Activated naive CD4-positive, alpha-beta T cell treated with anti-CD3 and anti-CD28 coated beads, Interleukin-2, amount 10 ng/mL, durations not matched to agents 7 days and 5 days (primary cell): ENCODE results near the gene RNASEH2B.

ENCODE experiments used
- CTCF ChIA-PET: fragments of 350-600 bp; sonication (Branson Sonifier 250); formaldehyde crosslinking; loops from one replicate; lab custom pipeline; 2021; ENCODE audit warnings: antibody characterized with exemption; lab: Charles Lee
- DNase-seq: peaks from one replicate; pipeline ENCODE4 v3.0.0-alpha.2; 2020
- H3K27ac Mint-ChIP-seq: one replicate; pipeline ENCODE4 v1.8.0; 2021; ENCODE audit warnings: mild to moderate bottlenecking, moderate library complexity, mixed read lengths
- H3K27me3 Mint-ChIP-seq: one replicate; pipeline ENCODE4 v1.8.0; 2021; ENCODE audit warnings: mild to moderate bottlenecking, mixed read lengths
- H3K36me3 Mint-ChIP-seq: one replicate; pipeline ENCODE4 v1.8.0; 2021; ENCODE audit warnings: mixed read lengths
- H3K4me1 Mint-ChIP-seq: one replicate; pipeline ENCODE4 v1.8.0; 2021; ENCODE audit warnings: mixed read lengths
- H3K4me3 Mint-ChIP-seq: one replicate; pipeline ENCODE4 v1.8.0; 2021; ENCODE audit warnings: mild to moderate bottlenecking, moderate library complexity, mixed read lengths
- H3K9me3 Mint-ChIP-seq: one replicate; pipeline ENCODE4 v1.8.0; 2021; ENCODE audit warnings: mixed read lengths

Gene RNASEH2B

DNA sequence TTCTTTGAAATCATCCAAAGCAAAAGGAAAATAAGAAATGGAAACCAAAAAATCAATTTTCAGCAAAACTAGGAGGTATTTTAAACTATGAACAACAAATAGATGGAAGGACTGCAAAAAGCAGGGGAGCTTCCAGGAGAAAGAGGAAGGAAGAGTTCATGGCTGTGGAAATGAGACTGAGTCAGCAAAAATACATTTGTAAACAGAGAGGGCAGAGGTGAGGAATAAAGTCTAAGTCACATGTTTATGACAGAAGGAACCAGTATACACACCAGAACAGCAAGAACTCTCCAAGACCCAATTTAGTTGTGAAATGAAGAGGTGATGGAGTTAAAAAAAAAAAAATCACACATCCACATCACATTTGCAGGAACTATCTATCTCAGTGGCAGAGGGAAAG, 69.6 kb downstream of the RNASEH2B start:
- CTCF ChIA-PET: interaction anchor here (0.6 to 0.7 kb wide), 2 partner anchors 28 to 1455 kb away, joined by 3 read pairs; no protein-coding TSS in a partner anchor
- Mint-ChIP-seq H3K27me3 (no peaks in the 10 kb centered on the region), H3K27ac (no peak overlapping the region), H3K4me1 (no peaks in the 10 kb centered on the region), H3K9me3 (peaks cover 4% of the 10 kb centered on the region), H3K36me3 (peaks cover 38% of the 10 kb centered on the region), H3K4me3 (no peak overlapping the region)
- DNase-seq: no peak

DNA sequence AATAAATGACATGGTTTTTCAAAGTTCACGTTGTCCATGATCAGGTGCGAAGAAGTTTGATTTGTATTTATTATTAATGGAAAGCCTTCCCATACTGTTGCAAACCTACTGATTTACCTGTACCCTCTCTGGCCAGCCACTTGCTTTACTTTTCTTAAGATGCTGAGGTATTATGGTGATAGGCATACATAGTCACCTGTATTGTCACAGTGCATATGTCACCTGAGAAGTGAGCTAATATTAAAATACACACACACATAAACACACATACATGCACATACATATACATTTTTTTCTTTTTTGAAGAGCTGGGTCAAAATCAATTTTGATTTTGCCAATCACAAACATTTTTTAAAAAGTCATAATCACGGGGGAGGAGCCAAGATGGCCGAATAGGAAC, 72.1 kb downstream of the RNASEH2B start:
- H3K4me1 Mint-ChIP-seq: no peaks in the 10 kb centered on the region
- peak overlapping the region; percentile 13 for H3K4me3 Mint-ChIP-seq
- peaks cover 14% of the 10 kb centered on the region for H3K36me3 Mint-ChIP-seq
- H3K9me3 Mint-ChIP-seq: peaks cover 8% of the 10 kb centered on the region
- no peak overlapping the region for H3K27ac Mint-ChIP-seq
- no peaks in the 10 kb centered on the region for H3K27me3 Mint-ChIP-seq
- DNase-seq: no peak
- CTCF ChIA-PET: no interaction called here

DNA sequence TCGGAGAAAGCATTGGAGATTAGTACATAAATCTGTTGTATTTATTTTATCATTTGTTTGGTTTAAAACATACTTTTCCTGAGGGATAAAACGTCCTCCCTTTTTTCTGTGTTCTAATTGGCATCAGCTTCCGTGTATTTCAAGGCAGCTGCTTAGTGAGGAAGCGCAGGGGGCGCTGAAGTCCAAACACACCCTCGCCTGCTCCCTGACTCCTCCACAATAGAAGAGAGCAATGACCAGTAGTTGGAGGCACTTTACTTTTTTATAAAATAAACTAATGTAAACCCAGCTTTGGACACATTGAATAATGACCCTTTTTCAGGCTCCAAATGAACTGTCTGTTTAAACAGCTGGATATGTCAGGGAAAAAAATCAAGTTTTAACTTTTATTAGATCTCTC, 79.9 kb downstream of the RNASEH2B start:
- no peak overlapping the region for H3K27ac Mint-ChIP-seq
- no peaks in the 10 kb centered on the region for H3K36me3 Mint-ChIP-seq
- H3K4me1 Mint-ChIP-seq: peaks cover 28% of the 10 kb centered on the region
- CTCF ChIA-PET: no interaction called here
- peaks cover 3% of the 10 kb centered on the region for H3K9me3 Mint-ChIP-seq
- DNase-seq: no peak
- no peak overlapping the region for H3K4me3 Mint-ChIP-seq
- H3K27me3 Mint-ChIP-seq: no peaks in the 10 kb centered on the region

DNA sequence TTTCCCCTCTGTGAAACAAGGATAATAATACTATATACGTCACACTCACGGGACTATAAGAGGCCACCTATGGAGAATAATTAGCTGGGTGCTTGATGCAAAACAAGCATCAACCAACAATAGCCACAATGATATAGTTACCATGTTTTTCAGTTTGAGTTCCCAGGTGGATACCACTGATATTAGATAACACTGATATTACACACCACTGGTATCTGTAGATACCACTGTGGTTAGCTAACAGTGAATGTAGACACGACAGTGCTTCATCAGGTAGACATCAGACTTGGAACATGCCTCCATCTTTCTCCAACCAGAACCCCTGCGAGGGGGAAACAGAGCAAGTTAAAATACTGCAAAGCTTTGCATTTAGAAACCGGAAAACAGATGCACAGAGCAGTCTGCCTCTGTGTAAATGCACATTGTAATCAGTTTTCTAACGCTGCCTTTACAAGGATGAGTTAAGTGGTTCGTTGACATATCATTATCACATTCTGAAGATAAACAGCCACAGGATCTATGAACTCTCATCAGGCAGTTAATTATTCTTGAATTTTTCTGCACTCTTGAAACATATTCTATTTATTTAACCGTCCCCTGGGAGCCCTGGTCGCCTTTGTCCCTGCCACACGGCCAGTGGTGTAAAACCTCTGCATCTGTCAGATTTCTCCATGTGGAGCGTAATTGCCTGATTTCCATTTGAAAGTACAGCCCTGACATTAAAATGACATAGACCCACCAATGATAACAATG, 80.7 kb downstream of the RNASEH2B start:
- Mint-ChIP-seq H3K4me1 (peaks cover 28% of the 10 kb centered on the region), H3K27me3 (no peaks in the 10 kb centered on the region), H3K27ac (no peak overlapping the region), H3K4me3 (no peak overlapping the region), H3K36me3 (no peaks in the 10 kb centered on the region), H3K9me3 (peaks cover 2% of the 10 kb centered on the region)
- DNase-seq: no peak
- CTCF ChIA-PET: interaction anchor here (0.7 kb wide), 1 partner anchor 13 kb away, joined by 3 read pairs; no protein-coding TSS in a partner anchor

DNA sequence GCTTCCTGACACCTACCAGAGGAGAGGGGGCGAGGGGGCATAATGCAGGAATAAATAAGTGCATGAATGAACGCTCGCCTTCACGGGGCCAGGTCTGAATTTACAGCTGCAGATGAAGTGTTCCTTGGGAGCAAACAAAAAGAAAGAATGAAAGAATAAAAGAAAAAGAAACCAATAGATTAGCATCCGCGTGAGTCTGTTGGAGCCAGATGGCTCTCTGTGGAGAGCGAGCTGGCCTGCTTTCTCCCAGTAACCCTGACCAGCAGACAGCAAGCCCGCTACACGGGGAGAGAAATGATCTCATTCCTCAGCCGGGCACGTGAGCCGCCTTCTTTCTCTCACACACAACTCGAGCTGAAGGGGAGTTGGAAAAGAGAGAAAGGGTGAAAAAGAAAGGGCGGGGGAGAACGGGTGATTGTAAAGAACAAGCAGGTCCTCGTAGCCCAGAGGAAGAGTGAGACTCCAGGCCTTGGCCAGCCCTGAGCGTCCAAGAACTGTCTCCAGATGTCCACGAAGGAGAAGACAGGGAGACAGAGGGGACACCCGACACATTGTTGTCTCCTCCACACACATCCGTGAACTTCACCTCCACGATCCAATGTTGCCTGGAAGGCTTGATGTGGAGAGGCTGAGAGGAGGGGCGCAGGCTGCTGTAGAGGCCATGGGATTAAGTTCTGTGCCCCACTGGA, 81.4 kb downstream of the RNASEH2B start:
- CTCF ChIA-PET: interaction anchor here (0.7 kb wide), 1 partner anchor 13 kb away, joined by 3 read pairs; no protein-coding TSS in a partner anchor
- no peak for DNase-seq
- Mint-ChIP-seq H3K4me1 (peaks cover 28% of the 10 kb centered on the region), H3K27me3 (no peaks in the 10 kb centered on the region), H3K27ac (no peak overlapping the region), H3K9me3 (no peaks in the 10 kb centered on the region), H3K36me3 (no peaks in the 10 kb centered on the region), H3K4me3 (no peak overlapping the region)

DNA sequence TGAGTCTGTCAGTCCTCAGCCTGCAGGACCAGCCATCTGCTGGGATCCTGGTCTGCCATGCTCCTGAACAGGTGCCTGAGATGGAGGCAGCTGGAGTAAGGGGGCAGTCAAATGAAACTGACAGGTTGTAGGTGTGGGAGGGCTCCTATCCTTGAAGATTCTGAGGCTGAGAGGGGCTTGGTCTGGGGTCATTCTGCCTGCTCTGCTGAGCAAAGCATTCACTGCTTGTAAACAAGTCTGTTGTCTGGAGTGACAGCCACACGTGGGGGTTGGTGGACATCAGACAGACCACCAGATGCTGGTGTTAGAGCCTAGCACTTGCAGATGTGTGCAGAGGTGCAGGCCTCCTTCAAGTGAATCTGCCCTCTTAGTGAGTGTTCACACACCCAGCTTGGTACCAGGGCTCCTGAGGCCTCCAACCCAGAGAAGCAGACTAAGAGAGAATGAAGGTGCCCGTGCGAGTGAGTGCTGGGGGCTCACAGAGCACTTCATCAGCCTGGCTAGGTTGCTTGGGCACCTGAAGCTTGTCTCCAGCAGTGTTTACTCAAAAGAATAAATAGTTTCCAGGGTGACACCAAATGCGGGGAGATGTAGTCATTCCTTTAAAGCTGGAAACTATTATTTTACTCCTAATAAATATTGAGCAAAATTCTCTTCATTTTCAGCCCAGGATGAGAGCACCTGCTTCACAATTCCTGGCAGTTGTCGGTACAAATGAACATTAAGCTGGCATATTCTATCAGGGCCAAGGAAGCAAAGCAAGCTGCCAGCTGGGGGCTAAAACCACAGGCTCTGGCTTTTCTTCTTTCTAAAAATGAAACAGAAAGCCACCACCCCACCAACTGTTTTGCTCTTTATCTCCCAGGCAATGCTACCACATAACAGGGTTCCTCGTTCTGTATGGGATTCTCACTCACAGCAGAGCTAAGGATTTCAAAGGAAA, 82.3 kb downstream of the RNASEH2B start:
- peak overlapping the region; percentile 65 for H3K27ac Mint-ChIP-seq
- peaks cover under 1% of the 10 kb centered on the region for H3K27me3 Mint-ChIP-seq
- H3K9me3 Mint-ChIP-seq: no peaks in the 10 kb centered on the region
- CTCF ChIA-PET: interaction anchor here (2.0 kb wide), 1 partner anchor 77 kb away, joined by 9 read pairs; no protein-coding TSS in a partner anchor
- H3K4me3 Mint-ChIP-seq: peak overlapping the region; percentile 8
- DNase-seq: peak; percentile 65
- no peaks in the 10 kb centered on the region for H3K36me3 Mint-ChIP-seq
- peaks cover 28% of the 10 kb centered on the region for H3K4me1 Mint-ChIP-seq

DNA sequence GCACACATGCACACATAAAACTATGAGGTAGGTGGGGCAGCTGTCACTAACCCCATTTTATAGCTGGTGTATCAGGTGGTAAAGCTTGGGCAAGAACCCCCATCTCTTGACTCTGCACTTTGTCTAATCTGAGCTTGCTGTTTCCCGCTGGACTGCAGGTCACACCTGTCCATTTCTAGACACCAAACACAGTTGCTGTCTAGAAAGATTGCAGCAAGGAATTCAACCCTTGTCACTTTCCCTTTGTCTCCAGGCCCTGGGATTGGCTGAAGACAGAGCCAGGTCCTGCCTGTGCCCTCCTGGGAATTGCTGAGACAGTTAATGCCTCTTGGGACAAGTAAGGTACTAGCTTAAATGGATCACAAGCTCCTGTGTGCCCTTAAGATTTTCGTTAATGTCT, 83.8 kb downstream of the RNASEH2B start:
- CTCF ChIA-PET: interaction anchor here (2.0 kb wide), 1 partner anchor 76 kb away, joined by 9 read pairs; no protein-coding TSS in a partner anchor
- DNase-seq: no peak
- no peak overlapping the region for H3K4me3 Mint-ChIP-seq
- no peak overlapping the region for H3K27ac Mint-ChIP-seq
- no peaks in the 10 kb centered on the region for H3K36me3 Mint-ChIP-seq
- H3K4me1 Mint-ChIP-seq: peaks cover 28% of the 10 kb centered on the region
- H3K9me3 Mint-ChIP-seq: no peaks in the 10 kb centered on the region
- peaks cover 5% of the 10 kb centered on the region for H3K27me3 Mint-ChIP-seq

DNA sequence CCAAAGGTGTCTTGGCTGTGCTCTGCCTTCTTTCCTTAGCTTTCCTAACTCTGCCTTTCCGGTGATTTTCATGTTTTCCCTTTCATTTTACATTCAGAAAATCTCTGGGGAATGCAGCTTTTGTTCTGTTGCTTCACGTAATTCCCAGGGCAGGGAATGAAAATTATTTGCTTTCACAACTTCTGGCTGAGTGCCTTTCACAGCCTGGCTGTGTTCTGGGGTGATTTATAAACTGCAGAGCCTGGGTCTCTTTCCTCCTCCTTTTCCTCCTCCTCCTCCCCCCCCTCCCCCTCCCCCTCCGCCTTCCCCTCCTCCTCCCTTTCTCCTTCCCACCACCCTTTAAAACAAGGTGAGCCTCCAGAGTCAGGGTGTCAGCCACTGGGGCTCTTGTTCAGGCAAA, 84.3 kb downstream of the RNASEH2B start:
- peaks cover 28% of the 10 kb centered on the region for H3K4me1 Mint-ChIP-seq
- DNase-seq: no peak
- CTCF ChIA-PET: no interaction called here
- H3K27ac Mint-ChIP-seq: no peak overlapping the region
- H3K4me3 Mint-ChIP-seq: no peak overlapping the region
- H3K27me3 Mint-ChIP-seq: peaks cover 5% of the 10 kb centered on the region
- no peaks in the 10 kb centered on the region for H3K36me3 Mint-ChIP-seq
- H3K9me3 Mint-ChIP-seq: no peaks in the 10 kb centered on the region

DNA sequence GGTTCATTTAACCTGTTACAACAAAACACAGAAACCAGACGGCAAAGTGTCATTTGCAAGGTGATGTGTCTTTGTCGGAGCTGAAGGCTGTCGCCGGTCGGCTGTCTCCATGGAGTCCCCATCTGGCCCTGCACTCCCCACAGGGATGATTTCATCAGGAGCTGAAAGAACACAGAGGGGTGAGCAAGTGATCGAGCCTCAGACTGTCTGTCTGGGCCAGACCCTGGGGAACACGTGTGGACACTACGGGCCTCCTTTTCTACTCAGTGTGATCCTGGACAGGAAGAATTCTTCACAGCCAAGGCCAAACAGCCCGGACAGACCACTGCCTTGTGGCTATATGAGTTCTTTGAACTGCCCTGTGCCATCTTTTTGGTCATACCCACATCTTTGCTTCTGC, 85.1 kb downstream of the RNASEH2B start:
- no peak for DNase-seq
- H3K4me1 Mint-ChIP-seq: peaks cover 28% of the 10 kb centered on the region
- CTCF ChIA-PET: no interaction called here
- no peak overlapping the region for H3K4me3 Mint-ChIP-seq
- H3K27me3 Mint-ChIP-seq: peaks cover 5% of the 10 kb centered on the region
- H3K36me3 Mint-ChIP-seq: no peaks in the 10 kb centered on the region
- no peaks in the 10 kb centered on the region for H3K9me3 Mint-ChIP-seq
- no peak overlapping the region for H3K27ac Mint-ChIP-seq

DNA sequence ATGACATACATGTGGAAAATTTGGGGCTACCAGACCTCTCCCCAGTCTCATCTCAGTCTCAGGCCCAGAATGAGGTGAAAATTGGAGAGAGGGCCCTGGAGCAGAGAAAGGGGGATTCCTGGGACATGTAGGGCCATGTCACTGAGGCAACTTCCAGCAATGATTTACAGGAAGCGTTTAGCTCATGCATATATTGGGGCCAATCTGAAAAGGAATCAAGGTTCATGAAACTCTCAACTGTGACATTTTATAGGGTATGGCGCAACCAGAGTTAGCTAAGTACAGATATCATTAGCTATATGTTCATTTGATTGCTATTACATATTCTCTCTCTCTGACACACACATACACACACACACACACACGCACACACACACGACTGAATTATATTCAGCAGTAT, 86.3 kb downstream of the RNASEH2B start:
- DNase-seq: no peak
- CTCF ChIA-PET: no interaction called here
- no peaks in the 10 kb centered on the region for H3K9me3 Mint-ChIP-seq
- H3K27ac Mint-ChIP-seq: no peak overlapping the region
- H3K27me3 Mint-ChIP-seq: peaks cover 5% of the 10 kb centered on the region
- peaks cover 26% of the 10 kb centered on the region for H3K4me1 Mint-ChIP-seq
- no peak overlapping the region for H3K4me3 Mint-ChIP-seq
- no peaks in the 10 kb centered on the region for H3K36me3 Mint-ChIP-seq

DNA sequence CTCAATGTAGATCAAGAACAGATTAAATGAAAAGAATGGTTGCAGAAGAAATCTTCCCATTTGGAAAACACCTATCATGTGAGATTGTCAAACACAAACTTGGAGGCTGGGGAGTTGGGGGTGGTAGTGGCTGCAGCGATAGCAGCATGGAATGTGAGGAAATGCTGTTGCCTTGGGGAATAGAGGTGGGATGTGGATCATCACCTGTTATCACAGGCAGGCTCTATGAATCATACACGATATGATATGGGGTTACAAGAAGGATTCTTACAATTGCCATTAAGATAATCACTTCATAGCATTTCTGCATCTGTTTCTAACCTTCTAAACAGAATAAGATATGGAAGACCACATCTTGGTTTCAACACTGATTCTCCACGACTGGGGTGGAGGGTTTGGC, 88.7 kb downstream of the RNASEH2B start:
- CTCF ChIA-PET: no interaction called here
- no peaks in the 10 kb centered on the region for H3K36me3 Mint-ChIP-seq
- H3K27ac Mint-ChIP-seq: no peak overlapping the region
- DNase-seq: no peak
- H3K9me3 Mint-ChIP-seq: no peaks in the 10 kb centered on the region
- no peak overlapping the region for H3K4me3 Mint-ChIP-seq
- H3K27me3 Mint-ChIP-seq: peaks cover 12% of the 10 kb centered on the region
- peaks cover 2% of the 10 kb centered on the region for H3K4me1 Mint-ChIP-seq

DNA sequence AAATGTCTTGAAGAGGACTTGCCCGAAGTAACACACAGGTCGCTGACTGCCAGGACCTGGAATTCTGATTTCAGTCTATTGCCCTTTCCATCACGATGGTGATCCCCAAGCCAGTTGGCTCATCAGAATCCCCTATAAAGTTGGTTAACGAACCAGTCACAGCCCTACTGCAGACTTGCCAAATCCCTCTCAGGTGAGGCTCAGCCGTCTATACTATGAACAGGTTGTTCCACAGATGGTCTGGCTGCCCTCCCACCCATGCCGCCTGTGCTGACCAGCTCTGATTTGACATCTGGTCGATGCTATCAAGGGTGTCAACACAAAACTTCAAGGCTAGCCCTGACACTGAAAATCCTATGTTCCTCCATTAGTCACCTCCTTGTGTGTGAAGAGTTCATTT, 90.0 kb downstream of the RNASEH2B start:
- no peak for DNase-seq
- no peaks in the 10 kb centered on the region for H3K9me3 Mint-ChIP-seq
- H3K4me1 Mint-ChIP-seq: no peaks in the 10 kb centered on the region
- H3K27me3 Mint-ChIP-seq: peaks cover 25% of the 10 kb centered on the region
- H3K27ac Mint-ChIP-seq: no peak overlapping the region
- no peak overlapping the region for H3K4me3 Mint-ChIP-seq
- no peaks in the 10 kb centered on the region for H3K36me3 Mint-ChIP-seq
- CTCF ChIA-PET: no interaction called here

DNA sequence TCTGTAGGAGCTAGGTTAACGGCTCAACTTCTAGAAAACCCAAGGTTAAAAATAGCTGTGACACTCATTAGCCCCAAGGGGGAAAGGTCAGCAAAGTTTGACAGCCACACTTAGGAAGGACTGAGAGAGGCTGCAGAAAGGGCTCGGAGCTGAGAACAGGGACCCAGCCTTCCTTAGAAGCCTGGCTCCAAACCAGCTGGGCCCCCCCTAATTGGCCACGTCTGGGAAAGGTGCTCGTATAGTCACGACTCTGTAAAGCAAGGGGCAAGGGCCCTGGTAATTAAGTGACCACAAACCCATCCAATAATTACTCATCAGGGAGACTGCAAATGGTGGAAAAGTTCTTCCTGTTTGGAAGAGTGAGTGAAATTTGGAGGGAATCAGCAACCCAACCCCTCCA, 90.5 kb downstream of the RNASEH2B start:
- Mint-ChIP-seq H3K9me3 (no peaks in the 10 kb centered on the region), H3K27me3 (peaks cover 30% of the 10 kb centered on the region), H3K4me3 (no peak overlapping the region), H3K36me3 (no peaks in the 10 kb centered on the region), H3K27ac (no peak overlapping the region), H3K4me1 (no peaks in the 10 kb centered on the region)
- CTCF ChIA-PET: no interaction called here
- no peak for DNase-seq
